ENCODE results near the gene NTN1. TPM values are rescaled to one million over a fixed set of nuclear protein-coding genes. Genes with fewer than 3 reads are reported as not detected.

The NTN1 gene
- total and polyA plus RNA-seq, 2 of the 4 experiments (the other 2 are of a cell fraction): under 0.01 to 0.07 TPM

- Histone ChIP-seq H4K8ac (ENCODE audit: low read depth in 2 of 2, low read length in 2 of 2) (no peak overlapping the region), H3K14ac (replicated peaks; ENCODE audit: low read depth, low read length) (no peak overlapping the region), H3K9me1 (ENCODE audit: insufficient read depth, low read length) (no peaks in the 10 kb centered on the region), H4K20me1 (ENCODE audit: insufficient read depth, low read length) (no peaks in the 10 kb centered on the region), H2AFZ (replicated peaks; ENCODE audit: low read length, poor library complexity) (no peak overlapping the region), H3K9ac (ENCODE audit: low read depth, low read length) (no peak overlapping the region), H4K5ac (ENCODE audit: low read depth, low read length) (no peak overlapping the region), H3K23ac (ENCODE audit: low read depth, low read length) (no peak overlapping the region), H3K27ac (ENCODE audit: insufficient read depth, low read length) (no peak overlapping the region), H3K18ac (ENCODE audit: low read depth, low read length) (no peak overlapping the region), H3K9me3 (ENCODE audit: control insufficient read depth, insufficient read depth, low read length) (no peaks in the 10 kb centered on the region), H3K4ac (ENCODE audit: low read depth, low read length) (no peak overlapping the region), H3K4me2 (ENCODE audit: low read depth, low read length) (no peak overlapping the region), H2BK15ac (ENCODE audit: low read depth, low read length) (no peak overlapping the region), H2AK9ac (replicated peaks; ENCODE audit: low read depth, low read length, poor library complexity) (no peak overlapping the region), H3K4me3 (ENCODE audit: insufficient read depth, low read depth, low read length) (no peak overlapping the region), H4K91ac (ENCODE audit: insufficient read depth, low read depth, low read length) (no peak overlapping the region), H2BK20ac (ENCODE audit: low read depth, low read length) (no peak overlapping the region), H3K36me3 (ENCODE audit: control insufficient read depth, insufficient read depth, low read length) (no peaks in the 10 kb centered on the region), H3K79me1 (ENCODE audit: low read depth in 1 of 2, low read length in 2 of 2) (no peaks in the 10 kb centered on the region), H3K4me1 (ENCODE audit: control insufficient read depth, insufficient read depth, low read length) (no peaks in the 10 kb centered on the region; the same call in 1 of the 2 replicates), H2BK5ac (ENCODE audit: low read depth, low read length, poor library complexity, severe bottlenecking) (no peak overlapping the region), H3K56ac (ENCODE audit: extremely low read depth, insufficient read depth, low read length) (no peak overlapping the region), H3K27me3 (ENCODE audit: control insufficient read depth, insufficient read depth, low read length) (peaks cover 17% of the 10 kb centered on the region; the same call in 1 of the 2 replicates), H2BK120ac (ENCODE audit: low read depth, low read length) (no peak overlapping the region), H2AK5ac (ENCODE audit: low read depth, low read length) (no peak overlapping the region)
- in situ Hi-C loops (cut with MboI; ENCODE audit: low sequenced_read_pairs): loop anchor here (10.0 kb wide), 1 partner anchor 65 kb away; no protein-coding TSS in a partner anchor
- TF ChIP-seq RCOR1 (IDR thresholded peaks at IDR 0.05; ENCODE audit: insufficient replicate concordance, low read length) (no peak), CTCF (conservative IDR thresholded peaks at IDR 0.05; ENCODE audit: low read depth, low read length) (no peak), CEBPB (IDR thresholded peaks at IDR 0.05; ENCODE audit: low read depth, low read length) (no peak), SMC3 (IDR thresholded peaks at IDR 0.05; ENCODE audit: low read depth, low read length) (no peak), NFE2L2 (IDR thresholded peaks at IDR 0.05; ENCODE audit: low read depth, low read length) (no peak), MAFK (IDR thresholded peaks at IDR 0.05; ENCODE audit: low read depth, low read length) (no peak), POLR2A (IDR thresholded peaks at IDR 0.05; ENCODE audit: low read depth, low read length) (no peak), MXI1 (IDR thresholded peaks at IDR 0.05; ENCODE audit: borderline replicate concordance, low read depth, low read length) (no peak), FOS (IDR thresholded peaks at IDR 0.05; ENCODE audit: low read depth, low read length) (no peak), BHLHE40 (IDR thresholded peaks at IDR 0.05; ENCODE audit: low read depth, low read length) (no peak), RFX5 (IDR thresholded peaks at IDR 0.05; ENCODE audit: low read depth, low read length) (no peak), RAD21 (IDR thresholded peaks at IDR 0.05; ENCODE audit: low read length) (no peak), CHD1 (IDR thresholded peaks at IDR 0.05; ENCODE audit: low read depth, low read length) (no peak)
- intact Hi-C loops (cut with micrococcal nuclease): no loop called here
- WGBS, 2 experiments (ENCODE audit: extremely low coverage in 2 of 2, insufficient read length in 1 of 2): 100% methylated on average over 1 of the region's 5 CpGs; no CpG with 5 or more reads in 1 of the 2 experiments
- ChIA-PET CTCF (no interaction called here), POLR2A (ENCODE audit: unreplicated experiment) (no interaction called here)
- ATAC-seq (ENCODE audit: low read depth): no peak
- DNase-seq: no peak
- dilution Hi-C loops (cut with HindIII; ENCODE audit: low sequenced_read_pairs, unreplicated experiment): no loop called here
- BruUV-seq (replicated peaks): no TSS peak
Observed at GRCh38 chr17:9209347-9209746, 188.0 kb downstream of the NTN1 start.
